ENCODE data around the gene KDM1A.

Gene KDM1A

GRCh38 chr1:23085696-23086095, 66.4 kb downstream of the KDM1A start:
- Histone ChIP-seq H3K4me1 (ENCODE audit: low read depth, poor library complexity, severe bottlenecking) (no peaks in the 10 kb centered on the region), H3K4me2 (no peak overlapping the region), H3K4me3 (IDR thresholded peaks at IDR 0.05; ENCODE audit: insufficient read depth, low read depth, low read length) (no peak overlapping the region), H2AFZ (ENCODE audit: low read depth) (no peak overlapping the region), H3K36me3 (ENCODE audit: insufficient read depth) (no peaks in the 10 kb centered on the region), H3K27me3 (ENCODE audit: insufficient read depth, low read depth) (no peaks in the 10 kb centered on the region), H3K79me2 (ENCODE audit: insufficient read depth, low read depth) (no peaks in the 10 kb centered on the region), H4K20me1 (ENCODE audit: insufficient read depth) (no peaks in the 10 kb centered on the region), H3K27ac (no peak overlapping the region), H3K9ac (no peak overlapping the region)
- no peak for TF ChIP-seq CTCF (conservative IDR thresholded peaks at IDR 0.05; ENCODE audit: low read depth, low read length)

GRCh38 chr1:23088027-23088426, 68.8 kb downstream of the KDM1A start:
- Histone ChIP-seq H3K36me3 (ENCODE audit: insufficient read depth) (no peaks in the 10 kb centered on the region), H3K27me3 (ENCODE audit: insufficient read depth, low read depth) (no peaks in the 10 kb centered on the region)
- no peak for TF ChIP-seq CTCF (conservative IDR thresholded peaks at IDR 0.05; ENCODE audit: low read depth, low read length)

GRCh38 chr1:23090056-23090455, 70.8 kb downstream of the KDM1A start:
- no peaks in the 10 kb centered on the region for H3K36me3 ChIP-seq (ENCODE audit: insufficient read depth)
- H4K20me1 ChIP-seq (ENCODE audit: insufficient read depth): no peaks in the 10 kb centered on the region
- H3K4me3 ChIP-seq (IDR thresholded peaks at IDR 0.05; ENCODE audit: insufficient read depth, low read depth, low read length): no peak overlapping the region
- H3K27ac ChIP-seq: no peak overlapping the region
- no peaks in the 10 kb centered on the region for H3K4me1 ChIP-seq (ENCODE audit: low read depth, poor library complexity, severe bottlenecking)
- no peak overlapping the region for H2AFZ ChIP-seq (ENCODE audit: low read depth)
- no peak overlapping the region for H3K9ac ChIP-seq
- no peaks in the 10 kb centered on the region for H3K79me2 ChIP-seq (ENCODE audit: insufficient read depth, low read depth)
- H3K4me2 ChIP-seq: no peak overlapping the region
- no peak for TF ChIP-seq CTCF (conservative IDR thresholded peaks at IDR 0.05; ENCODE audit: low read depth, low read length)
- H3K27me3 ChIP-seq (ENCODE audit: insufficient read depth, low read depth): no peaks in the 10 kb centered on the region

More at GRCh38 chr1:23088027-23088426, 68.8 kb downstream of the KDM1A start:
- H3K4me2 ChIP-seq: no peak overlapping the region
- no peaks in the 10 kb centered on the region for H3K79me2 ChIP-seq (ENCODE audit: insufficient read depth, low read depth)
- H3K9ac ChIP-seq: no peak overlapping the region
- no peaks in the 10 kb centered on the region for H3K4me1 ChIP-seq (ENCODE audit: low read depth, poor library complexity, severe bottlenecking)
- H3K4me3 ChIP-seq (IDR thresholded peaks at IDR 0.05; ENCODE audit: insufficient read depth, low read depth, low read length): no peak overlapping the region
- no peaks in the 10 kb centered on the region for H4K20me1 ChIP-seq (ENCODE audit: insufficient read depth)
- H3K27ac ChIP-seq: no peak overlapping the region
- H2AFZ ChIP-seq (ENCODE audit: low read depth): no peak overlapping the region

- Histone ChIP-seq H3K79me2 (ENCODE audit: insufficient read depth, low read depth) (no peaks in the 10 kb centered on the region), H3K27ac (no peak overlapping the region), H4K20me1 (ENCODE audit: insufficient read depth) (no peaks in the 10 kb centered on the region), H3K4me1 (ENCODE audit: low read depth, poor library complexity, severe bottlenecking) (no peaks in the 10 kb centered on the region), H3K9ac (no peak overlapping the region), H3K36me3 (ENCODE audit: insufficient read depth) (no peaks in the 10 kb centered on the region), H3K4me3 (IDR thresholded peaks at IDR 0.05; ENCODE audit: insufficient read depth, low read depth, low read length) (no peak overlapping the region), H2AFZ (ENCODE audit: low read depth) (no peak overlapping the region), H3K27me3 (ENCODE audit: insufficient read depth, low read depth) (no peaks in the 10 kb centered on the region), H3K4me2 (no peak overlapping the region)
- no peak for TF ChIP-seq CTCF (conservative IDR thresholded peaks at IDR 0.05; ENCODE audit: low read depth, low read length)
Measured at GRCh38 chr1:23091545-23091944, 72.3 kb downstream of the KDM1A start.

All from KMS-11 (cell line).